Kidney (tissue), 14 donors: ENCODE data around the gene TRPC4AP. TPM values are rescaled to one million over a fixed set of nuclear protein-coding genes. Genes with fewer than 3 reads are reported as not detected.
A peak's percentile ranks its signal among the peaks of the same experiment; 100 is the strongest.

Source experiments
- DNase-seq, 5 donors: peaks; one replicate each; pipeline ENCODE4 v3.0.0-alpha.2; 2013 to 2020
- FAIRE-seq: peaks from 2 replicates; lab custom pipeline; 2012; peaks lifted over from hg19 to GRCh38; lab: Jason Lieb, UNC
- H3K27ac ChIP-seq, 2 donors: one replicate each; pipeline ENCODE4 v1.7.0; 2013; ENCODE audit warnings: low read depth in 2 of 2, low read length in 2 of 2, inconsistent platforms in 1 of 2
- H3K27me3 ChIP-seq: one replicate; pipeline ENCODE4 v1.7.1; 2013; ENCODE audit warnings: low read length, inconsistent platforms; ENCODE audit not compliant: control insufficient read depth, insufficient read depth
- H3K36me3 ChIP-seq, 3 donors: one replicate each; pipeline versions ENCODE4 v1.7.0 to v1.7.1; 2013; ENCODE audit warnings: low read length in 3 of 3, control low read depth in 1 of 3, inconsistent platforms in 1 of 3; ENCODE audit not compliant: insufficient read depth in 3 of 3, control insufficient read depth in 2 of 3
- H3K4me1 ChIP-seq, 3 donors: one replicate each; pipeline versions ENCODE4 v1.7.0 to v1.7.1; 2013; ENCODE audit warnings: low read length in 3 of 3, inconsistent platforms in 1 of 3, low read depth in 1 of 3; ENCODE audit not compliant: control insufficient read depth in 2 of 3, insufficient read depth in 2 of 3
- H3K4me3 ChIP-seq, 3 donors: one replicate each; pipeline versions ENCODE4 v1.7.0 to v1.8.1; 2013; ENCODE audit warnings: low read length in 3 of 3, control low read depth in 1 of 3, inconsistent platforms in 1 of 3
- H3K9ac ChIP-seq, 3 donors: one replicate each; pipeline versions ENCODE4 v1.7.0 to v1.7.1; 2013; ENCODE audit warnings: low read length in 3 of 3, control low read depth in 1 of 3, inconsistent platforms in 1 of 3
- H3K9me3 ChIP-seq, 3 donors: one replicate each; pipeline versions ENCODE4 v1.7.0 to v1.7.1; 2013; ENCODE audit warnings: low read length in 3 of 3, control low read depth in 1 of 3, inconsistent platforms in 1 of 3; ENCODE audit not compliant: control insufficient read depth in 2 of 3, insufficient read depth in 1 of 3
- intact Hi-C: fragments of 100-400 bp; cut with DNase I; formaldehyde crosslinking; loops from one replicate; pipeline ENCODE4 v1.11.1; 2022
- polyA plus RNA-seq: library from polyadenylated mRNA; stranded (reverse); fragments of 350-450 nt; fragmentation: Illumina TruSeq; extraction: RNeasy Lipid Tissue Mini Kit (QIAGEN cat#74804); gene quantifications from one replicate; pipeline ENCODE4 v1.2.3, GENCODE V29; 2014; ENCODE audit warnings: low read depth, low replicate concordance; ENCODE audit not compliant: insufficient read depth
- total RNA-seq: library from RNA; stranded (reverse); fragmentation: NEBNext Ultra II Directional; extraction: Animal tissue kit (Norgen Biotek cat#: 25700); gene quantifications from one replicate; pipeline ENCODE4 v1.2.1, GENCODE V29; 2021
- TF ChIP-seq, protein P1 (sequence below): IDR thresholded peaks from 3 replicates; pipeline ENCODE4 v1.5.1; 2012; ENCODE audit warnings: mild to moderate bottlenecking, moderate library complexity, borderline replicate concordance; ENCODE audit not compliant: insufficient read depth; ENCODE audit errors: extremely low read depth
- donor health status: control.
- donor health status: control.
- donor health status: control.
- donor health status: control.
- donor health status: control.
- donor health status: DM: yes; HTN: yes; CAD: no.
- donor health status: Normal renal cell carcinoma (clear cell type).

TRPC4AP gene
- total and polyA plus RNA-seq, 2 donors from 2014 or later, result 36.5 to 51.2 TPM

GRCh38 chr20:34998331-34998950 is 94.2 kb downstream of the TRPC4AP start:
- TF ChIP-seq, protein P1, sequence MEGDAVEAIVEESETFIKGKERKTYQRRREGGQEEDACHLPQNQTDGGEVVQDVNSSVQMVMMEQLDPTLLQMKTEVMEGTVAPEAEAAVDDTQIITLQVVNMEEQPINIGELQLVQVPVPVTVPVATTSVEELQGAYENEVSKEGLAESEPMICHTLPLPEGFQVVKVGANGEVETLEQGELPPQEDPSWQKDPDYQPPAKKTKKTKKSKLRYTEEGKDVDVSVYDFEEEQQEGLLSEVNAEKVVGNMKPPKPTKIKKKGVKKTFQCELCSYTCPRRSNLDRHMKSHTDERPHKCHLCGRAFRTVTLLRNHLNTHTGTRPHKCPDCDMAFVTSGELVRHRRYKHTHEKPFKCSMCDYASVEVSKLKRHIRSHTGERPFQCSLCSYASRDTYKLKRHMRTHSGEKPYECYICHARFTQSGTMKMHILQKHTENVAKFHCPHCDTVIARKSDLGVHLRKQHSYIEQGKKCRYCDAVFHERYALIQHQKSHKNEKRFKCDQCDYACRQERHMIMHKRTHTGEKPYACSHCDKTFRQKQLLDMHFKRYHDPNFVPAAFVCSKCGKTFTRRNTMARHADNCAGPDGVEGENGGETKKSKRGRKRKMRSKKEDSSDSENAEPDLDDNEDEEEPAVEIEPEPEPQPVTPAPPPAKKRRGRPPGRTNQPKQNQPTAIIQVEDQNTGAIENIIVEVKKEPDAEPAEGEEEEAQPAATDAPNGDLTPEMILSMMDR, result no peak
- no peaks in the 10 kb centered on the region for H3K27me3 ChIP-seq
- H3K36me3 ChIP-seq, result peaks cover 0 to 34% (median 23%) of the 10 kb centered on the region in 3 donors
- H3K9ac ChIP-seq, result no peak overlapping the region
- H3K9me3 ChIP-seq, result no peaks in the 10 kb centered on the region
- FAIRE-seq (no peak), DNase-seq (no peak)
- intact Hi-C loops, result no loop called here
- peaks cover 0 to 8% (median 0%) of the 10 kb centered on the region in 3 donors for H3K4me1 ChIP-seq
- no peak overlapping the region for H3K4me3 ChIP-seq
- H3K27ac ChIP-seq, result no peak overlapping the region

- no peak overlapping the region for H3K27ac ChIP-seq
- H3K9me3 ChIP-seq, result no peaks in the 10 kb centered on the region
- intact Hi-C loops, result no loop called here
- DNase-seq (no peak), FAIRE-seq (no peak)
- no peaks in the 10 kb centered on the region for H3K27me3 ChIP-seq
- no peak overlapping the region for H3K9ac ChIP-seq
- TF ChIP-seq, protein P1, result no peak
- H3K4me3 ChIP-seq, result no peak overlapping the region
- peaks cover 0 to 8% (median 0%) of the 10 kb centered on the region in 3 donors for H3K4me1 ChIP-seq
- peaks cover 0 to 29% (median 20%) of the 10 kb centered on the region in 3 donors for H3K36me3 ChIP-seq
These were observed 94.8 kb downstream of the TRPC4AP start for GRCh38 chr20:34997774-34998173.

DNA sequence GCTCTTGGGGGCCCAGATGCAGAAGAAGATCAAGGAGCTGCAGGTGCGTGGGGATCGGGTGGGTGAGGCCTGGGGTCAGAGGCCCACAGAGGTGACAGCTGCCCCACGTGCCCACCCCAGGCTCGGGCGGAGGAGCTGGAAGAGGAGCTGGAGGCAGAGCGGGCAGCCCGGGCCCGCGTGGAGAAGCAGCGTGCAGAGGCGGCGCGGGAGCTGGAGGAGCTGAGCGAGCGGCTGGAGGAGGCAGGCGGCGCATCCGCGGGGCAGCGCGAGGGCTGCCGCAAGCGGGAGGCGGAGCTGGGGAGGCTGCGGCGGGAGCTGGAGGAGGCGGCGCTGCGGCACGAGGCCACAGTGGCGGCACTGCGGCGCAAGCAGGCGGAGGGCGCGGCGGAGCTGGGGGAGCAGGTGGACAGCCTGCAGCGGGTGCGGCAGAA is 95.5 kb downstream of the TRPC4AP start:
- TF ChIP-seq, protein P1, result no peak
- H3K9me3 ChIP-seq, result no peaks in the 10 kb centered on the region
- FAIRE-seq (no peak), DNase-seq (peak in 4 of 5 donors; percentile 78 to 84 (median 82))
- H3K36me3 ChIP-seq, result peaks cover 0 to 26% (median 18%) of the 10 kb centered on the region in 3 donors
- H3K4me3 ChIP-seq, result no peak overlapping the region
- no peak overlapping the region for H3K9ac ChIP-seq
- H3K27me3 ChIP-seq, result no peaks in the 10 kb centered on the region
- intact Hi-C loops, result no loop called here
- no peak overlapping the region for H3K27ac ChIP-seq
- peaks cover 0 to 8% (median 0%) of the 10 kb centered on the region in 3 donors for H3K4me1 ChIP-seq
